Coronary artery (tissue), 2 donors: ENCODE data around the gene MRPS22.
"Not testable (repeated sequence)": the region's sequence is repeated elsewhere in the genome, so short reads cannot be mapped to it uniquely, and the experiment has no call there.

Experiments
- DNase-seq: peaks from one replicate; pipeline ENCODE4 v3.0.0-alpha.2; 2017; ENCODE audit warnings: low spot score
- H3K27ac ChIP-seq, 2 donors: fragments of 200-600 bp; sonication (generic); one replicate each; pipeline ENCODE4 v1.5.1; 2016 to 2019
- H3K4me3 ChIP-seq: fragments of 200-600 bp; sonication (generic); 2 replicates; pipeline ENCODE4 v1.5.1; 2016; ENCODE audit warnings: mild to moderate bottlenecking, moderate library complexity
- TF ChIP-seq, protein P1 (sequence below): fragments of 200-600 bp; sonication (generic); IDR thresholded peaks from one replicate; pipeline ENCODE4 v1.5.1; 2019; ENCODE audit warnings: antibody characterized with exemption

The MRPS22 gene

GRCh38 chr3:139394116-139394515, 50.3 kb downstream of the MRPS22 start:
- TF ChIP-seq, protein P1, sequence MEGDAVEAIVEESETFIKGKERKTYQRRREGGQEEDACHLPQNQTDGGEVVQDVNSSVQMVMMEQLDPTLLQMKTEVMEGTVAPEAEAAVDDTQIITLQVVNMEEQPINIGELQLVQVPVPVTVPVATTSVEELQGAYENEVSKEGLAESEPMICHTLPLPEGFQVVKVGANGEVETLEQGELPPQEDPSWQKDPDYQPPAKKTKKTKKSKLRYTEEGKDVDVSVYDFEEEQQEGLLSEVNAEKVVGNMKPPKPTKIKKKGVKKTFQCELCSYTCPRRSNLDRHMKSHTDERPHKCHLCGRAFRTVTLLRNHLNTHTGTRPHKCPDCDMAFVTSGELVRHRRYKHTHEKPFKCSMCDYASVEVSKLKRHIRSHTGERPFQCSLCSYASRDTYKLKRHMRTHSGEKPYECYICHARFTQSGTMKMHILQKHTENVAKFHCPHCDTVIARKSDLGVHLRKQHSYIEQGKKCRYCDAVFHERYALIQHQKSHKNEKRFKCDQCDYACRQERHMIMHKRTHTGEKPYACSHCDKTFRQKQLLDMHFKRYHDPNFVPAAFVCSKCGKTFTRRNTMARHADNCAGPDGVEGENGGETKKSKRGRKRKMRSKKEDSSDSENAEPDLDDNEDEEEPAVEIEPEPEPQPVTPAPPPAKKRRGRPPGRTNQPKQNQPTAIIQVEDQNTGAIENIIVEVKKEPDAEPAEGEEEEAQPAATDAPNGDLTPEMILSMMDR, result no peak
- Histone ChIP-seq H3K27ac (no peak overlapping the region), H3K4me3 (no peak overlapping the region)
- no peak for DNase-seq

- TF ChIP-seq, protein P1, result no peak
- Histone ChIP-seq H3K4me3 (no peak overlapping the region), H3K27ac (no peak overlapping the region)
- DNase-seq, result no peak
These were observed 52.9 kb downstream of the MRPS22 start for GRCh38 chr3:139396707-139397106.

GRCh38 chr3:139401155-139401554, 57.3 kb downstream of the MRPS22 start:
- not testable (repeated sequence) for DNase-seq, H3K27ac ChIP-seq, H3K4me3 ChIP-seq
